ENCODE results near the gene HEXD.

Gene HEXD

DNA sequence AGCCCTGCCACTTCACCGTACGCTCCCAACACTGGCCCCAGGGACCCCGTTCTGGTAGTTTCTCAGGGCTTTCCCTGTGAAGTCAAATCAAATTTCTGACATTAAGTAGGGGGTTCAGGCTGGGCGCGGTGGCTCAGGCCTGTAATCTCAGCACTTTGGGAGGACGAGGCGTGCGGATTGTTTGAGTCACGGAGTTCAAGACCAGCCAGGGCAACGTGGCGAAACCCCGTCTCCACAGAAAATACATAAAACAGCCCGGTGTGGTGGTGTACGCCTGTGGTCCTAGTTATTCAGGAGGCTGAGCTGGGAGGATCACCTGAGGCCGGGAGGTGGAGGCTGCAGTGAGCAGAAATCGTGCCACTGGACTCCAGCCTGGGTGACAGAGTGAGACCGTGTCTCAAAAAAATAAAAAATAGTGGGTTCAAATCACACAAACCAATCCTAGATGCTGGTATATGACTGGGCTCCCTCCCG is 31.8 kb downstream of the HEXD start:
- POLR2A ChIA-PET, result interaction anchor here (0.6 kb wide), 1 partner anchor 307 kb away, joined by 4 read pairs; no protein-coding TSS in a partner anchor
- no peaks in the 10 kb centered on the region for H3K9me3 ChIP-seq (ENCODE audit: control insufficient read depth, insufficient read depth, low read depth, low read length)
- H3K4me1 ChIP-seq (ENCODE audit: control insufficient read depth, insufficient read depth, low read length), result peaks cover 4% of the 10 kb centered on the region; the same call in 1 of the 2 replicates
- CTCF ChIA-PET, result interaction anchor here (1.0 kb wide), 1 partner anchor 104 kb away, joined by 4 read pairs; no protein-coding TSS in a partner anchor
- peak overlapping the region; percentile 69; the same call in 1 of the 2 replicates for H3K27ac ChIP-seq (ENCODE audit: extremely low read depth, low read depth, low read length)
- H3K36me3 ChIP-seq (ENCODE audit: control insufficient read depth in 2 of 2, insufficient read depth in 1 of 2, low read length in 2 of 2), result peaks cover 0 to 17% of the 10 kb centered on the region in 2 experiments; a peak in 1 of 3 replicates
- peak overlapping the region; percentile 82 for H3K4me3 ChIP-seq (ENCODE audit: low read depth, low read length)
- no peak for TF ChIP-seq ZNF2 (tag by site-specific recombination; IDR thresholded peaks at IDR 0.05)
- no peak for TF ChIP-seq ZNF48 (tag by site-specific recombination; IDR thresholded peaks at IDR 0.05)
- TF ChIP-seq KLF7 (tag by site-specific recombination; IDR thresholded peaks at IDR 0.05; ENCODE audit: borderline replicate concordance), result no peak
- TF ChIP-seq, protein P1, sequence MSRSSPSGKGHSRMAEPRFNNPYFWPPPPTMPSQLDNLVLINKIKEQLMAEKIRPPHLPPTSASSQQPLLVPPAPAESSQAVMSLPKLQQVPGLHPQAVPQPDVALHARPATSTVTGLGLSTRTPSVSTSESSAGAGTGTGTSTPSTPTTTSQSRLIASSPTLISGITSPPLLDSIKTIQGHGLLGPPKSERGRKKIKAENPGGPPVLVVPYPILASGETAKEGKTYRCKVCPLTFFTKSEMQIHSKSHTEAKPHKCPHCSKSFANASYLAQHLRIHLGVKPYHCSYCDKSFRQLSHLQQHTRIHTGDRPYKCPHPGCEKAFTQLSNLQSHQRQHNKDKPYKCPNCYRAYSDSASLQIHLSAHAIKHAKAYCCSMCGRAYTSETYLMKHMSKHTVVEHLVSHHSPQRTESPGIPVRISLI (tag by site-specific recombination; IDR thresholded peaks at IDR 0.05), result no peak
- TF ChIP-seq ZNF621 (tag by site-specific recombination; IDR thresholded peaks at IDR 0.05), result no peak
- 0 out of 2 replicates have a peak, but pooled peaks have one; percentile 14 for TF ChIP-seq ZNF223 (tag by site-specific recombination; IDR thresholded peaks at IDR 0.05)
- no peak for TF ChIP-seq ZNF132 (tag by site-specific recombination; IDR thresholded peaks at IDR 0.05; ENCODE audit: borderline replicate concordance)
- peak; percentile 12; the same call in 1 of the 2 replicates for TF ChIP-seq ZNF623 (tag by site-specific recombination; IDR thresholded peaks at IDR 0.05)
- TF ChIP-seq, protein P2, sequence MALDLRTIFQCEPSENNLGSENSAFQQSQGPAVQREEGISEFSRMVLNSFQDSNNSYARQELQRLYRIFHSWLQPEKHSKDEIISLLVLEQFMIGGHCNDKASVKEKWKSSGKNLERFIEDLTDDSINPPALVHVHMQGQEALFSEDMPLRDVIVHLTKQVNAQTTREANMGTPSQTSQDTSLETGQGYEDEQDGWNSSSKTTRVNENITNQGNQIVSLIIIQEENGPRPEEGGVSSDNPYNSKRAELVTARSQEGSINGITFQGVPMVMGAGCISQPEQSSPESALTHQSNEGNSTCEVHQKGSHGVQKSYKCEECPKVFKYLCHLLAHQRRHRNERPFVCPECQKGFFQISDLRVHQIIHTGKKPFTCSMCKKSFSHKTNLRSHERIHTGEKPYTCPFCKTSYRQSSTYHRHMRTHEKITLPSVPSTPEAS (tag by site-specific recombination; IDR thresholded peaks at IDR 0.05), result peak; percentile 64; the same call in 1 of the 2 replicates
- TF ChIP-seq ZNF214 (tag by site-specific recombination; IDR thresholded peaks at IDR 0.05; ENCODE audit: borderline replicate concordance), result no peak
- TF ChIP-seq ZNF530 (tag by site-specific recombination; IDR thresholded peaks at IDR 0.05; ENCODE audit: low read depth), result no peak
- no peak for TF ChIP-seq MEIS1 (CRISPR knock-in tag; IDR thresholded peaks at IDR 0.05; ENCODE audit: borderline replicate concordance)
- peak; percentile 20; the same call in 1 of the 2 replicates for TF ChIP-seq ZNF792 (tag by site-specific recombination; IDR thresholded peaks at IDR 0.05)
- no peak for TF ChIP-seq ZNF791 (tag by site-specific recombination; IDR thresholded peaks at IDR 0.05)
- no peak for TF ChIP-seq CTCF (tag by site-specific recombination; IDR thresholded peaks at IDR 0.05)
- TF ChIP-seq, protein P3, sequence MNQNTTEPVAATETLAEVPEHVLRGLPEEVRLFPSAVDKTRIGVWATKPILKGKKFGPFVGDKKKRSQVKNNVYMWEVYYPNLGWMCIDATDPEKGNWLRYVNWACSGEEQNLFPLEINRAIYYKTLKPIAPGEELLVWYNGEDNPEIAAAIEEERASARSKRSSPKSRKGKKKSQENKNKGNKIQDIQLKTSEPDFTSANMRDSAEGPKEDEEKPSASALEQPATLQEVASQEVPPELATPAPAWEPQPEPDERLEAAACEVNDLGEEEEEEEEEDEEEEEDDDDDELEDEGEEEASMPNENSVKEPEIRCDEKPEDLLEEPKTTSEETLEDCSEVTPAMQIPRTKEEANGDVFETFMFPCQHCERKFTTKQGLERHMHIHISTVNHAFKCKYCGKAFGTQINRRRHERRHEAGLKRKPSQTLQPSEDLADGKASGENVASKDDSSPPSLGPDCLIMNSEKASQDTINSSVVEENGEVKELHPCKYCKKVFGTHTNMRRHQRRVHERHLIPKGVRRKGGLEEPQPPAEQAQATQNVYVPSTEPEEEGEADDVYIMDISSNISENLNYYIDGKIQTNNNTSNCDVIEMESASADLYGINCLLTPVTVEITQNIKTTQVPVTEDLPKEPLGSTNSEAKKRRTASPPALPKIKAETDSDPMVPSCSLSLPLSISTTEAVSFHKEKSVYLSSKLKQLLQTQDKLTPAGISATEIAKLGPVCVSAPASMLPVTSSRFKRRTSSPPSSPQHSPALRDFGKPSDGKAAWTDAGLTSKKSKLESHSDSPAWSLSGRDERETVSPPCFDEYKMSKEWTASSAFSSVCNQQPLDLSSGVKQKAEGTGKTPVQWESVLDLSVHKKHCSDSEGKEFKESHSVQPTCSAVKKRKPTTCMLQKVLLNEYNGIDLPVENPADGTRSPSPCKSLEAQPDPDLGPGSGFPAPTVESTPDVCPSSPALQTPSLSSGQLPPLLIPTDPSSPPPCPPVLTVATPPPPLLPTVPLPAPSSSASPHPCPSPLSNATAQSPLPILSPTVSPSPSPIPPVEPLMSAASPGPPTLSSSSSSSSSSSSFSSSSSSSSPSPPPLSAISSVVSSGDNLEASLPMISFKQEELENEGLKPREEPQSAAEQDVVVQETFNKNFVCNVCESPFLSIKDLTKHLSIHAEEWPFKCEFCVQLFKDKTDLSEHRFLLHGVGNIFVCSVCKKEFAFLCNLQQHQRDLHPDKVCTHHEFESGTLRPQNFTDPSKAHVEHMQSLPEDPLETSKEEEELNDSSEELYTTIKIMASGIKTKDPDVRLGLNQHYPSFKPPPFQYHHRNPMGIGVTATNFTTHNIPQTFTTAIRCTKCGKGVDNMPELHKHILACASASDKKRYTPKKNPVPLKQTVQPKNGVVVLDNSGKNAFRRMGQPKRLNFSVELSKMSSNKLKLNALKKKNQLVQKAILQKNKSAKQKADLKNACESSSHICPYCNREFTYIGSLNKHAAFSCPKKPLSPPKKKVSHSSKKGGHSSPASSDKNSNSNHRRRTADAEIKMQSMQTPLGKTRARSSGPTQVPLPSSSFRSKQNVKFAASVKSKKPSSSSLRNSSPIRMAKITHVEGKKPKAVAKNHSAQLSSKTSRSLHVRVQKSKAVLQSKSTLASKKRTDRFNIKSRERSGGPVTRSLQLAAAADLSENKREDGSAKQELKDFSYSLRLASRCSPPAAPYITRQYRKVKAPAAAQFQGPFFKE (tag by site-specific recombination; IDR thresholded peaks at IDR 0.05; ENCODE audit: borderline replicate concordance), result no peak
- no peak for TF ChIP-seq ZNF785 (tag by site-specific recombination; IDR thresholded peaks at IDR 0.05)
- TF ChIP-seq, protein P4, sequence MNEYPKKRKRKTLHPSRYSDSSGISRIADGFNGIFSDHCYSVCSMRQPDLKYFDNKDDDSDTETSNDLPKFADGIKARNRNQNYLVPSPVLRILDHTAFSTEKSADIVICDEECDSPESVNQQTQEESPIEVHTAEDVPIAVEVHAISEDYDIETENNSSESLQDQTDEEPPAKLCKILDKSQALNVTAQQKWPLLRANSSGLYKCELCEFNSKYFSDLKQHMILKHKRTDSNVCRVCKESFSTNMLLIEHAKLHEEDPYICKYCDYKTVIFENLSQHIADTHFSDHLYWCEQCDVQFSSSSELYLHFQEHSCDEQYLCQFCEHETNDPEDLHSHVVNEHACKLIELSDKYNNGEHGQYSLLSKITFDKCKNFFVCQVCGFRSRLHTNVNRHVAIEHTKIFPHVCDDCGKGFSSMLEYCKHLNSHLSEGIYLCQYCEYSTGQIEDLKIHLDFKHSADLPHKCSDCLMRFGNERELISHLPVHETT (tag by site-specific recombination; IDR thresholded peaks at IDR 0.05), result no peak
- TF ChIP-seq, protein P5, sequence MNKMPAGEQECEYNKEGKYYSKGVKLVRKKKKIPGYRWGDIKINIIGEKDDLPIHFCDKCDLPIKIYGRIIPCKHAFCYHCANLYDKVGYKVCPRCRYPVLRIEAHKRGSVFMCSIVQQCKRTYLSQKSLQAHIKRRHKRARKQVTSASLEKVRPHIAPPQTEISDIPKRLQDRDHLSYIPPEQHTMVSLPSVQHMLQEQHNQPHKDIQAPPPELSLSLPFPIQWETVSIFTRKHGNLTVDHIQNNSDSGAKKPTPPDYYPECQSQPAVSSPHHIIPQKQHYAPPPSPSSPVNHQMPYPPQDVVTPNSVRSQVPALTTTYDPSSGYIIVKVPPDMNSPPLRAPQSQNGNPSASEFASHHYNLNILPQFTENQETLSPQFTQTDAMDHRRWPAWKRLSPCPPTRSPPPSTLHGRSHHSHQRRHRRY (tag by site-specific recombination; IDR thresholded peaks at IDR 0.05), result no peak
- no peak for TF ChIP-seq SALL2 (tag by site-specific recombination; IDR thresholded peaks at IDR 0.05; ENCODE audit: borderline replicate concordance)
- TF ChIP-seq ZNF423 (tag by site-specific recombination; IDR thresholded peaks at IDR 0.05), result no peak
- TF ChIP-seq ZNF10 (tag by site-specific recombination; IDR thresholded peaks at IDR 0.05), result no peak
- TF ChIP-seq ZFP37 (tag by site-specific recombination; IDR thresholded peaks at IDR 0.05), result no peak
- no peak for TF ChIP-seq SETDB1 (IDR thresholded peaks at IDR 0.05; ENCODE audit: insufficient read length, low read length)
- TF ChIP-seq ZNF391 (tag by site-specific recombination; IDR thresholded peaks at IDR 0.05; ENCODE audit: borderline replicate concordance, low read depth), result no peak
- TF ChIP-seq ZNF510 (tag by site-specific recombination; IDR thresholded peaks at IDR 0.05; ENCODE audit: insufficient replicate concordance), result no peak
